HUES64 (cell line): Measurements from ENCODE around the gene UST.

Experiments
- H3K27ac ChIP-seq: 2 replicates; pipeline ENCODE4 v1.7.0; 2013; ENCODE audit warnings: low read depth, low read length, inconsistent platforms
- H3K27me3 ChIP-seq: 2 replicates; pipeline ENCODE4 v1.6.1; 2013; ENCODE audit warnings: mild to moderate bottlenecking, low read length; ENCODE audit not compliant: insufficient read depth
- H3K36me3 ChIP-seq: 2 replicates; pipeline ENCODE4 v1.6.1; 2013; ENCODE audit warnings: mild to moderate bottlenecking, low read length; ENCODE audit not compliant: insufficient read depth
- H3K4me1 ChIP-seq: 2 replicates; pipeline ENCODE4 v1.6.1; 2013; ENCODE audit warnings: mild to moderate bottlenecking, low read length, moderate library complexity; ENCODE audit not compliant: insufficient read depth
- H3K4me3 ChIP-seq: 2 replicates; pipeline ENCODE4 v1.5.1; 2013; ENCODE audit warnings: mild to moderate bottlenecking, low read length, moderate library complexity
- H3K9ac ChIP-seq: 2 replicates; pipeline ENCODE4 v1.6.1; 2013; ENCODE audit warnings: mild to moderate bottlenecking, low read depth, low read length
- H3K9me3 ChIP-seq: 2 replicates; pipeline ENCODE4 v1.6.1; 2013; ENCODE audit warnings: low read depth, low read length; ENCODE audit not compliant: insufficient read depth
- WGBS: fragments of 150-250, 120-280 bp; methylation state at CpG from one replicate; pipeline ENCODE4 v1.1.7; 2013; ENCODE audit warnings: missing lambda C conversion rate; 5-methylcytosine and 5-hydroxymethylcytosine counted together

The UST gene

GRCh38 chr6:148827416-148828045, 80.7 kb downstream of the UST start:
- no peak overlapping the region for H3K27ac ChIP-seq
- WGBS: 92% methylated on average over 4 of the region's 5 CpGs
- H3K36me3 ChIP-seq: no peaks in the 10 kb centered on the region
- H3K9me3 ChIP-seq: no peaks in the 10 kb centered on the region
- H3K27me3 ChIP-seq: no peaks in the 10 kb centered on the region
- H3K4me3 ChIP-seq: no peak overlapping the region
- H3K9ac ChIP-seq: no peak overlapping the region
- H3K4me1 ChIP-seq: peaks cover 30% of the 10 kb centered on the region

DNA sequence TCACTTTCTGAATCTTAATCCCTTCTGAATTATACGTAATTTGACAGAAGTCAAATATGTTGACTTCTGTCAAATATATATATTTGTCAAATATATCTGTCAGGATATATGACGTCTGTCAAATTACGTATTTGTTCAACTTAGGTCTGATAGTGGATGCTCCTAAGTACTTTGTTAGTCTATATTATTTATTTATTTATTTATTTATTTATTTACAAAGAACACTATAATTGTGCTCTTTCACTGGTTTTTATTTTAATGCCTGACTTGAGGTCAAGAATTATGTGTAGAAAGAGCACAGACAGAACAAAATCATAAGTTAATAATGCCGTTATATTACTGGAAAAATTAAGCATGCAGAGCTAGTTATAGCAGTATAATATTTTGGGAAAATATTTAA, 81.2 kb downstream of the UST start:
- Histone ChIP-seq H3K4me1 (peaks cover 29% of the 10 kb centered on the region), H3K9me3 (no peaks in the 10 kb centered on the region), H3K4me3 (no peak overlapping the region), H3K9ac (no peak overlapping the region), H3K27me3 (no peaks in the 10 kb centered on the region), H3K27ac (no peak overlapping the region), H3K36me3 (no peaks in the 10 kb centered on the region)
- WGBS: 100% methylated on average over 1 of the region's 4 CpGs

- no peak overlapping the region for H3K27ac ChIP-seq
- H3K4me1 ChIP-seq: peaks cover 29% of the 10 kb centered on the region
- H3K9ac ChIP-seq: no peak overlapping the region
- 87% methylated on average over 2 of the region's 4 CpGs for WGBS
- H3K9me3 ChIP-seq: no peaks in the 10 kb centered on the region
- no peaks in the 10 kb centered on the region for H3K27me3 ChIP-seq
- H3K4me3 ChIP-seq: no peak overlapping the region
- H3K36me3 ChIP-seq: no peaks in the 10 kb centered on the region
Measured at GRCh38 chr6:148829415-148830101, 82.7 kb downstream of the UST start.

DNA sequence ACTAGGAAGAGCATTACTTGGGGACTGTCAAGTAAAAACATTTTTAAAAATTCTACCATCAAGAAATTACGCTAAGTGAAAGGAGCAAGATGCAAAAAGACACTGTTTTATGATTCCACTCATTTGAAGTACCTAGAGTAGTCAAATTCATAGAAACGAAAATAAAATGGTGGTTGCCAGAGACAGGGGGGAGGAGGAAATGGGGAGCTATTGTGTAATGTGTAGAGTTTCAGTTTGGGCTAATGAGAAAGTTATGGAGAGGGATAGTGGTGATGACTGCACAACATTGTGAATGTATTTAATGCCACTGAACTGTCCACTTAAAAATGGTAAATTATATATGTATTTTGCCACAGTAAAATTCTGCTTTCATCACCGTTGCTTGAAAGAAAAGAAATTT, 83.8 kb downstream of the UST start:
- Histone ChIP-seq H3K9me3 (no peaks in the 10 kb centered on the region), H3K4me3 (no peak overlapping the region), H3K36me3 (no peaks in the 10 kb centered on the region), H3K4me1 (peaks cover 29% of the 10 kb centered on the region), H3K27me3 (no peaks in the 10 kb centered on the region), H3K9ac (no peak overlapping the region), H3K27ac (no peak overlapping the region)
- 97% methylated on average over 3 of the region's 3 CpGs for WGBS

- Histone ChIP-seq H3K9me3 (no peaks in the 10 kb centered on the region), H3K4me3 (no peak overlapping the region), H3K36me3 (no peaks in the 10 kb centered on the region), H3K9ac (no peak overlapping the region), H3K4me1 (peaks cover 30% of the 10 kb centered on the region), H3K27me3 (no peaks in the 10 kb centered on the region), H3K27ac (no peak overlapping the region)
- WGBS: 97% methylated on average over 5 of the region's 6 CpGs
Measured at GRCh38 chr6:148831064-148831463, 84.2 kb downstream of the UST start.

GRCh38 chr6:148831531-148831930, 84.7 kb downstream of the UST start:
- Histone ChIP-seq H3K9ac (no peak overlapping the region), H3K4me3 (no peak overlapping the region), H3K9me3 (no peaks in the 10 kb centered on the region), H3K27me3 (no peaks in the 10 kb centered on the region), H3K27ac (no peak overlapping the region), H3K4me1 (peaks cover 33% of the 10 kb centered on the region), H3K36me3 (no peaks in the 10 kb centered on the region)
- WGBS: 96% methylated on average over 5 of the region's 5 CpGs

DNA sequence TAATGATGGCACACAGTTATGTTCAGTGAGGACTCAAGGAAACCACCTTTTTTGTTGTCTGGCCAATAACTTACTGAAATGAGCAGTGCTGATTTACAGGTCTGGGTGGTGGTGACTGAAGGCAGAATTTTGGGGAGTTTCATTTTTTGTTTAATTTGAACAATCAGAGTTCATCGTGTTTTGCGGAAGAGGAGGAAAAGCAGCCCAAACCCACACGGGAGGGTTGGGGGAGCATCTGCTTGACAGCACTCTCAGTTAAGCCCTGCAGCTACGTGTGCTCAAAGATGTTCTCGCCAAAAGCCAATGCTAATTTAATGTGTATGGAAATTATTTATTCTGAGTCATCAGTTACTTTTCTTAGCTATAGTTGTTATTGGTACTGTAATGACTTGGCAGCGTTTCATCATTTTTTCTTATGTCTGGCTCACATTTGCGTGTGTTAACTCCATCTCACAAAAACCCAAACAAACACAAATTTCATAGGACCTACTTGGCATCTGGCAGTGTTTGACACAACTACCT, 89.2 kb downstream of the UST start:
- no peak overlapping the region for H3K27ac ChIP-seq
- no peaks in the 10 kb centered on the region for H3K9me3 ChIP-seq
- peaks cover 34% of the 10 kb centered on the region for H3K4me1 ChIP-seq
- 91% methylated on average over 7 of the region's 7 CpGs for WGBS
- H3K9ac ChIP-seq: no peak overlapping the region
- no peaks in the 10 kb centered on the region for H3K27me3 ChIP-seq
- H3K4me3 ChIP-seq: no peak overlapping the region
- no peaks in the 10 kb centered on the region for H3K36me3 ChIP-seq

DNA sequence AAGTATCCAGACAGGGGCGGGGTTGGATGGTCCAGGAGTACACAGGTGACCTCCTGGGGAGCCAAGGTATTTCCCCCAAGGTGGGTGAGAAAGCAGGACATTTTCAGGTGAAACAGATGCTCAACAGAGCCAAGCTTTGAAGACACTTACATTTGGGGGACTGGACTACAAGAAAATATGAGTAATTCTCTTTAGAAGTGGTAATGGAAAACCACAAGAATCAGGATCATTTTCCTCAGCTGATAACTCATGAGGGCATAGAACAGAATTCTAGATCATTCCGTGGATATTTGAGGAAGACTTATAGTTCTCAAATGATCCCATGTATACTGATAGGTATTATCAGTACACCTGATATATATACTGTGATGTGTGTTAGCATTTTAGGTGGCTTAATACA, 89.9 kb downstream of the UST start:
- Histone ChIP-seq H3K27ac (no peak overlapping the region), H3K9ac (no peak overlapping the region), H3K4me1 (peaks cover 29% of the 10 kb centered on the region), H3K4me3 (no peak overlapping the region), H3K27me3 (no peaks in the 10 kb centered on the region), H3K36me3 (no peaks in the 10 kb centered on the region), H3K9me3 (no peaks in the 10 kb centered on the region)
- 94% methylated on average over 2 of the region's 2 CpGs for WGBS

DNA sequence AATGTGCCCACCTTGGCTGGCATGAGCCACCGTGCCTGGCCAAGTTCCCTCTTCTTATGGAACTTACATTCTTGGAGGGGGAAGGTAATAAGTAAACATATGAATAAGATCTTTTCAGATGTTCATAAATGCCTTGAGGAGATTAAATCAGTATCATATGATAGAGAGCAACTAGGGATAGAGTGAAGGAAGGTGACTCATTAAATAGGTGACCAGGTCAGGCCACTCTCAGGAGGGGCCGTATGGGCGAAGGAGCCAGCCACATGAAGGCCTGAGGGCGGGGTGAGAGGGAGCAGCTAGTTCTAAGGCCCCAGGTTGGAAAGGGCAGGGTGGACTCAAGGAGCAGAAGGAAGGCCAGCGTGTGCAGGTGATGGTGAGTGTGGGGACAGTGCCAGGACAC, 91.1 kb downstream of the UST start:
- H3K36me3 ChIP-seq: no peaks in the 10 kb centered on the region
- H3K4me3 ChIP-seq: no peak overlapping the region
- no peak overlapping the region for H3K9ac ChIP-seq
- no peaks in the 10 kb centered on the region for H3K9me3 ChIP-seq
- peaks cover 29% of the 10 kb centered on the region for H3K4me1 ChIP-seq
- no peak overlapping the region for H3K27ac ChIP-seq
- H3K27me3 ChIP-seq: no peaks in the 10 kb centered on the region
- WGBS: 90% methylated on average over 5 of the region's 5 CpGs

DNA sequence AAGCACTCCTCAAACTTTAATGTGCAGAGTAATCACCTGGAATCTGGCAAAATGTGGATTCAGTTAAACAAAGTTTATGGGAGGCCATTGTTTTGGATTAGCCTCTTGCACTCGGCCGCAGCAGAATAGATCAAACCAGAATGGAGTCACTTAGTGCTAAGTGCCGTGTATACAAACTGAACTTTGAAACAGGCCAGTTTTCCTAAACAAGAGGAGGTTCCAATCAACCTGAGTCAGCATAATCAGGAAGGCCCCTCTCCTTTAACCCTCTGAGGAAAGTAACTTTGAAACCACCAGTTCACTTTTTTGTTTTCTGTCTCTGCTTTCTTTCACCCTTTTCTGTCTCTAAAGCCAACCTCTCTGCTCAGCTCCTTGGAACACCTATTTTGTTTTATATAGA, 92.2 kb downstream of the UST start:
- no peaks in the 10 kb centered on the region for H3K27me3 ChIP-seq
- H3K9me3 ChIP-seq: no peaks in the 10 kb centered on the region
- H3K4me3 ChIP-seq: no peak overlapping the region
- peaks cover 29% of the 10 kb centered on the region for H3K4me1 ChIP-seq
- H3K9ac ChIP-seq: no peak overlapping the region
- H3K36me3 ChIP-seq: no peaks in the 10 kb centered on the region
- 80% methylated on average over 3 of the region's 3 CpGs for WGBS
- no peak overlapping the region for H3K27ac ChIP-seq

GRCh38 chr6:148840256-148840655, 93.4 kb downstream of the UST start:
- peaks cover 29% of the 10 kb centered on the region for H3K4me1 ChIP-seq
- WGBS: 90% methylated on average over 5 of the region's 5 CpGs

More at GRCh38 chr6:148840256-148840655, 93.4 kb downstream of the UST start:
- H3K27ac ChIP-seq: no peak overlapping the region
- no peaks in the 10 kb centered on the region for H3K36me3 ChIP-seq
- no peaks in the 10 kb centered on the region for H3K9me3 ChIP-seq
- no peak overlapping the region for H3K4me3 ChIP-seq
- no peak overlapping the region for H3K9ac ChIP-seq
- H3K27me3 ChIP-seq: no peaks in the 10 kb centered on the region
